Measurements from ENCODE around the gene TIMP3. TPM values are rescaled to one million over a fixed set of nuclear protein-coding genes. Genes with fewer than 3 reads are reported as not detected.

Gene TIMP3
- total RNA-seq, 4 donors from 2014 or later, result 560 to 818 (median 738) TPM

DNA sequence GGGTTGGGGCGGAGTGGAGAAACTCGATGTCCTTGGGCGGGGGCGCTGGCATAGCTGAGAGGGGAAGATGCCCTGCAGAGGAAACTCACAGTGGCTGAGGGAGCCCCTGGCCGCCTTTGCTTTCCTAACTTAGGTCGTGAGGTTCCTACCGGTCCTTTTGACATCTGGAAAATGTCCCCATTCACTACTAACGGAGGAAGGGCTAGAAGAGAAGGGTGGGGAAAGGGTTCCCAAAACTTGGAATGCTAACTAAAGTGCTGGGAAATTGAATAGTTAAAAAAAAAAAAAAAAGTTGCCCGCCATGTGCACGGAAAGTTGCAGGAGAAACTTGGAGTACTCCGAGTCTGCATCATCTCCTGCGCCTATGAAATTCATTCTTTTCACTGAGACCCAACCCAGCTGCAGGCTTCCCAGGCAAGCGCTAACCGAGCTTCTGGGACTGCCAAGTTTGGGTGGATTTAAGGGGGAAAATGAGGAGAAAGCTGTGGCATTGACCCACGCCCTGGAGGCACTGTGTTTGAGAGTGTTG lies 796 bp downstream of the TIMP3 start:
- TF ChIP-seq POLR2AphosphoS5 (IDR thresholded peaks at IDR 0.05), result peak; percentile 41
- TF ChIP-seq EP300 (IDR thresholded peaks at IDR 0.05), result no peak
- Histone ChIP-seq H3K9me3 (no peaks in the 10 kb centered on the region), H3K27ac (peak overlapping the region; percentile 77 to 95 (median 95)), H3K4me3 (peak overlapping the region; percentile 87 to 98), H3K27me3 (no peaks in the 10 kb centered on the region), H3K36me3 (no peaks in the 10 kb centered on the region), H3K4me1 (peaks cover 0 to 55% (median 12%) of the 10 kb centered on the region in 3 donors)
- 0 to 9% methylated on average over 6 to 8 of the region's 15 CpGs for WGBS, 2 donors (ENCODE audit: low coverage in 1 of 2)
- ATAC-seq, result no peak

DNA sequence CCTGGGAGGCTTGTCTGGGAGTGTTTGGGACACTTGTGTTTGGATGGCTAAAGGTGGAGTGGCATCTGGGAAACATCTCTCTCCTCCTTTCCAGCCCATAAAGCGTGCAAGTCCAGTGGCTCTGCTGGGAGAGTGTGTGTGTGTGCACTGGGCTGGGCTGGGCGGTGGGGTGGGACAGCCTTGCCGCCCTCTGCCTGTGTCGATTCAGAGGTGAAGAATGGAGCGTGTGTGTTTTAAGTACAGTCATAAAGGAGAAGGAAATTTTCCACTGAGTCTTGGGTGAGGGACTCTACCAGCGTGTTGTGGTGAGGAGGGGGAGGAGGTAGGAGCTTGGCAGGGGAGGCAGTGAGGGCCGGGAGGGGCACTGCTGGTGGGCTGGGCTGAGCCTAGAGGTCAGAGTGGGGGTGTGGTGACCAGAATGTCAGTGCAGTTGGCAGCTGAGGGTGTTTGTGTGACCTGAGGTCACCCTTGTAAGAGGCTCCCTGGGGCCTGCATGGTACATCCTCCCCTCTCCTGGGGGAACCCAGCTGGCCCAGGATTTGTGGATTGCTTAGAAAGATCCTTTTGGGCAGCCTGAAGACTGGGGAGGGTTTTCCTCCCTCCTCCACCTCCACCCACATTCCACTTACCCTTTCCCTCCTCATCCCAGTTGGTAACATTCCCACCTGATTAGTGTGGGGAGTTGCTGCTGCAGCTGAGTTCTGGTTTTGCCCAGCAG lies 1.7 kb downstream of the TIMP3 start:
- Histone ChIP-seq H3K4me1 (peaks cover 2 to 62% (median 17%) of the 10 kb centered on the region in 3 donors), H3K27ac (peak overlapping the region; percentile 77 to 95 (median 95))
- WGBS, 2 donors (ENCODE audit: low coverage in 1 of 2), result 0% methylated on average over 1 to 7 of the region's 7 CpGs

DNA sequence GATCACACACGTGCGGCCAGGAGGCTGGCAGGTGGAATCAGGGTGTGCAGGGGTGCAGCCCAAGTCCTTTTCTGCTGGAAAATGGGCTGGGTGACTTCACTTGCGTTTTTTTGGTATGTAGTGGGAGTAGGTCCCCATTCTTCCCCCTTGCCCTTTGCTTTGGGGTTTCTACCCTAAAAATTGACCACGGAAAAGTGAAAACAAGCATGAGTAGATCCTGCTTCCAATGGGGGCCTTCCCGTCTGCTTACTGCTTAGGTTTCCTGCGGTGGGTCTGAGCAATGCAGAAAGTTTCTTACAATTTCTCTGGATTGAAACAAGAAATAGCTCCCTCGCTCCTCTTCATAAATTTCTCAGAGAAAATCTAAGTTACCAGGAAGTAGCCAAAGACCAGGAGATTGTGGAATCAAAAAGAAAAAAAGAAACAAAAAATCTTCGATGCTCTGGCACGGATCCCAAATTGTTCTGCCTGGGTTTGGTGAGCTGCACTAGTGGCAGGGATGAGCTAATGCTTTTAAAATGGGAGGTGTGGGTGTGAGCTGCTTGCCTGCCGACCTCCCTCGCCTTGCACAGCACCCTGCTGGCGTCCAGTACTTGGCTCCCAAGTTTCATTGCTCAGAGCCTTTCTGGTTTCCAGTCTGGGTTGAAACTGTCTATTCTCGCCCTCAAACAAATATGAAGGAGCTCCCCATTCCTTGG lies 2.4 kb downstream of the TIMP3 start:
- no peak for TF ChIP-seq EP300 (IDR thresholded peaks at IDR 0.05)
- TF ChIP-seq, protein P1, sequence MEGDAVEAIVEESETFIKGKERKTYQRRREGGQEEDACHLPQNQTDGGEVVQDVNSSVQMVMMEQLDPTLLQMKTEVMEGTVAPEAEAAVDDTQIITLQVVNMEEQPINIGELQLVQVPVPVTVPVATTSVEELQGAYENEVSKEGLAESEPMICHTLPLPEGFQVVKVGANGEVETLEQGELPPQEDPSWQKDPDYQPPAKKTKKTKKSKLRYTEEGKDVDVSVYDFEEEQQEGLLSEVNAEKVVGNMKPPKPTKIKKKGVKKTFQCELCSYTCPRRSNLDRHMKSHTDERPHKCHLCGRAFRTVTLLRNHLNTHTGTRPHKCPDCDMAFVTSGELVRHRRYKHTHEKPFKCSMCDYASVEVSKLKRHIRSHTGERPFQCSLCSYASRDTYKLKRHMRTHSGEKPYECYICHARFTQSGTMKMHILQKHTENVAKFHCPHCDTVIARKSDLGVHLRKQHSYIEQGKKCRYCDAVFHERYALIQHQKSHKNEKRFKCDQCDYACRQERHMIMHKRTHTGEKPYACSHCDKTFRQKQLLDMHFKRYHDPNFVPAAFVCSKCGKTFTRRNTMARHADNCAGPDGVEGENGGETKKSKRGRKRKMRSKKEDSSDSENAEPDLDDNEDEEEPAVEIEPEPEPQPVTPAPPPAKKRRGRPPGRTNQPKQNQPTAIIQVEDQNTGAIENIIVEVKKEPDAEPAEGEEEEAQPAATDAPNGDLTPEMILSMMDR (IDR thresholded peaks at IDR 0.05), result peak in 1 of 4 experiments; percentile 14
- TF ChIP-seq POLR2A (IDR thresholded peaks at IDR 0.05), result no peak
- peak; percentile 44 for TF ChIP-seq POLR2AphosphoS5 (IDR thresholded peaks at IDR 0.05)
- no peaks in the 10 kb centered on the region for H3K27me3 ChIP-seq
- no peak for ATAC-seq
- H3K27ac ChIP-seq, result peak overlapping the region; percentile 77 to 95 (median 95)
- H3K36me3 ChIP-seq, result peaks cover 0 to 11% of the 10 kb centered on the region in 2 donors
- peak overlapping the region; percentile 87 to 98 for H3K4me3 ChIP-seq
- WGBS, 2 donors (ENCODE audit: low coverage in 1 of 2), result 5 to 6% methylated on average over 11 to 12 of the region's 13 CpGs
- H3K9me3 ChIP-seq, result no peaks in the 10 kb centered on the region
- H3K4me1 ChIP-seq, result peaks cover 7 to 69% (median 22%) of the 10 kb centered on the region in 3 donors

More for the DNA sequence above, 1.7 kb downstream of the TIMP3 start:
- Histone ChIP-seq H3K4me3 (peak overlapping the region; percentile 87 to 98), H3K27me3 (no peaks in the 10 kb centered on the region), H3K9me3 (no peaks in the 10 kb centered on the region), H3K36me3 (peaks cover 0 to 4% of the 10 kb centered on the region in 2 donors)
- TF ChIP-seq EP300 (IDR thresholded peaks at IDR 0.05), result no peak
- TF ChIP-seq POLR2AphosphoS5 (IDR thresholded peaks at IDR 0.05), result peak; percentile 54
- no peak for TF ChIP-seq POLR2A (IDR thresholded peaks at IDR 0.05)
- TF ChIP-seq, protein P1 (IDR thresholded peaks at IDR 0.05), result no peak
- ATAC-seq, result no peak

DNA sequence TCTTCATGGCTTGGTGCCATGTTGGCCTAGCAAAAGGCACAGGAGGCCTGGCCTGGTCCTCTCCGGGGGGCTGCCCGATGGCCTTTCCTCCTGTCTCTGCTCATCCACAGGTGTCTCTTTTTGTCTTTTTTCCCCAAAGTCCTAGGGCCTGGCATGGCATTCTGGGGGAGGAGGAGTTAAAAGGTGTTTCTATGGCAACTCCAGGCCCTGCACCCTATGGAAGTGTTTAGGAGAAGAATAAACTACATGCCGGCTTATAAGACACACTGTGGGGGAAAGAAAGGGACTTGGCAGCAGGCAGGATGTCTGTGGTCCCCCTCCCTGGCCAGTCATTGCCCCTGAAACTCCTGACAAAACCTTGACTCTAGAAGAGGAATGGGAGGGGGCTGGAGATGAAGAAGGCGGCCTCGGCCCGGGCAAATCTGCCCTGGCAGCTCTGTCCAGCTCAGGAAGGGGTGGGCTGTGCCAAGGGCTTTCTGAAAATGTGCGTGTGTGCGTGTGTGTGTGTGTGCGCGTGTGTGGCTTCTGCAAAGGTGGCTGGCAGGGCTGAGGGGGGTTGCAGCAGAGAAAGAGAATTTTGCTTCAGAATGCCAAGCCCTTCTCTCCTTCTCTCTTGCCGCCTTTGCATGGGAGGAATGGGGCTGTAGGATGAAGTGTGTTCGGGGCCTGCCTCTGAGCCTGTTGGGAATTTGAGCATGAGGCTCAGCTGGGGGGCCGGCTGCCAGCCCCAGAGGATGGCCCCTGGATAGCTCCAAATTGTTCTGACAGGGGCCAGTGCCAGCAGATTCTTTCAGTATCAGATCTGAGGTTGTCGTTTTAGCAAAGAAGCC lies 3.2 kb downstream of the TIMP3 start:
- H3K4me1 ChIP-seq, result peaks cover 11 to 77% (median 26%) of the 10 kb centered on the region in 3 donors
- H3K4me3 ChIP-seq, result peak overlapping the region; percentile 87 to 98
- no peaks in the 10 kb centered on the region for H3K9me3 ChIP-seq
- 10 to 18% methylated on average over 11 to 12 of the region's 14 CpGs for WGBS, 2 donors (ENCODE audit: low coverage in 1 of 2)
- H3K27me3 ChIP-seq, result no peaks in the 10 kb centered on the region
- TF ChIP-seq POLR2AphosphoS5 (IDR thresholded peaks at IDR 0.05) (no peak), POLR2A (IDR thresholded peaks at IDR 0.05) (peak in 1 of 2 donors; percentile 2)
- peak overlapping the region; percentile 77 to 95 (median 95) for H3K27ac ChIP-seq
- H3K36me3 ChIP-seq, result peaks cover 0 to 15% of the 10 kb centered on the region in 2 donors
- ATAC-seq, result no peak

DNA sequence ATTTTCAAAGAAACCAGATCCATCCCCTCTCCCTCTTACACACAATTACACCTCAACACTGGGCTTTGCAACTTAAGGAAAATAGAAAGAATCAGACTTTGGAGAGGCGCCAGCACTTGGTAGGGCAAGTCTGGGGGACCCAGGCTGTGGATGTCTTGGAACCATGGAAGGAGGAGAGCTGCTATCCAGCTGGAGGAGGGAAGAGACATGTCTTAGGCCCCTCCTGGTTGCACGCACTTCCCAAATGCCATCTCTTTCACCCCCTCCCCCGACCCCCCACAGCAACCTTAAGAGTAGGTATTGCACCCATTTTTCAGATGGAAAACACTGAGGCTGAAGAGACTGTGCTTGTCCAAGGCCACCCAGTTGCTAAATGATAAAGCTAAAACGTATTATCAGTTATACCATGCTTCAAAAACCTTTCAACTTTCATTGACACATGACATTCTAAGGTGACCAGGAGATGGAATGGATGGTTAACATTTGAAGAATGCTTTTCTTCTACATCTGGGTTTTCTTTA lies 3.9 kb downstream of the TIMP3 start:
- Histone ChIP-seq H3K27ac (peak overlapping the region in 2 of 4 donors; percentile 95), H3K4me1 (peaks cover 16 to 77% (median 26%) of the 10 kb centered on the region in 3 donors), H3K4me3 (peak overlapping the region; percentile 87 to 98), H3K36me3 (peaks cover 0 to 17% of the 10 kb centered on the region in 2 donors), H3K9me3 (no peaks in the 10 kb centered on the region), H3K27me3 (no peaks in the 10 kb centered on the region)
- ATAC-seq, result no peak
- WGBS, 2 donors (ENCODE audit: low coverage in 1 of 2), result 57 to 69% methylated on average over 3 to 4 of the region's 4 CpGs
- peak; percentile 31 for TF ChIP-seq POLR2AphosphoS5 (IDR thresholded peaks at IDR 0.05)
- no peak for TF ChIP-seq POLR2A (IDR thresholded peaks at IDR 0.05)

Data from gastroesophageal sphincter (tissue), 4 donors.